Measurements from ENCODE around the gene CD1B.
"Not testable (repeated sequence)": the region's sequence is repeated elsewhere in the genome, so short reads cannot be mapped to it uniquely, and the experiment has no call there.

The CD1B gene

GRCh38 chr1:158331481-158332150, at the start of gene CD1B:
Gene CD1B, minus strand, starts transcription at chr1:158331531. Its CDS starts 108 bp downstream, at chr1:158331423.
- in situ Hi-C loops (cut with HindIII; ENCODE audit: low sequenced_read_pairs), result no loop called here

- in situ Hi-C loops (cut with HindIII; ENCODE audit: low sequenced_read_pairs), result no loop called here
These were observed 43.5 kb upstream of the CD1B start for GRCh38 chr1:158374860-158375259.

- in situ Hi-C loops (cut with HindIII; ENCODE audit: low sequenced_read_pairs), result not testable (repeated sequence)
These were observed 42.8 kb upstream of the CD1B start for GRCh38 chr1:158374101-158374500.

GRCh38 chr1:158371188-158371953, 40.0 kb upstream of the CD1B start:
- in situ Hi-C loops (cut with HindIII; ENCODE audit: low sequenced_read_pairs), result no loop called here

- in situ Hi-C loops (cut with HindIII; ENCODE audit: low sequenced_read_pairs), result no loop called here
These were observed 35.5 kb upstream of the CD1B start for GRCh38 chr1:158366783-158367182.

GRCh38 chr1:158362941-158363340, 31.6 kb upstream of the CD1B start:
- in situ Hi-C loops (cut with HindIII; ENCODE audit: low sequenced_read_pairs), result no loop called here

- in situ Hi-C loops (cut with HindIII; ENCODE audit: low sequenced_read_pairs), result no loop called here
These were observed 31.2 kb upstream of the CD1B start for GRCh38 chr1:158362482-158362881.

GRCh38 chr1:158357441-158357840, 26.1 kb upstream of the CD1B start:
- in situ Hi-C loops (cut with HindIII; ENCODE audit: low sequenced_read_pairs), result no loop called here

GRCh38 chr1:158356616-158357015, 25.3 kb upstream of the CD1B start:
- in situ Hi-C loops (cut with HindIII; ENCODE audit: low sequenced_read_pairs), result no loop called here

GRCh38 chr1:158355773-158356285, 24.5 kb upstream of the CD1B start:
- in situ Hi-C loops (cut with HindIII; ENCODE audit: low sequenced_read_pairs), result no loop called here

GRCh38 chr1:158354255-158354654, 22.9 kb upstream of the CD1B start:
- in situ Hi-C loops (cut with HindIII; ENCODE audit: low sequenced_read_pairs), result no loop called here

- in situ Hi-C loops (cut with HindIII; ENCODE audit: low sequenced_read_pairs), result no loop called here
These were observed 22.2 kb upstream of the CD1B start, which contains the start of gene CD1E for GRCh38 chr1:158353303-158354075. Gene CD1E, plus strand, starts transcription at chr1:158353894. Its CDS starts 95 bp downstream, at chr1:158353989.

GRCh38 chr1:158348946-158349345, 17.6 kb upstream of the CD1B start:
- in situ Hi-C loops (cut with HindIII; ENCODE audit: low sequenced_read_pairs), result not testable (repeated sequence)

GRCh38 chr1:158336413-158336812, 5.1 kb upstream of the CD1B start:
- in situ Hi-C loops (cut with HindIII; ENCODE audit: low sequenced_read_pairs), result not testable (repeated sequence)

- in situ Hi-C loops (cut with HindIII; ENCODE audit: low sequenced_read_pairs), result no loop called here
These were observed 3.8 kb upstream of the CD1B start for GRCh38 chr1:158335213-158335532.

- in situ Hi-C loops (cut with HindIII; ENCODE audit: low sequenced_read_pairs), result no loop called here
These were observed 3.3 kb upstream of the CD1B start for GRCh38 chr1:158334526-158335212.

GRCh38 chr1:158333405-158334155, 2.2 kb upstream of the CD1B start:
- in situ Hi-C loops (cut with HindIII; ENCODE audit: low sequenced_read_pairs), result no loop called here

GRCh38 chr1:158331106-158331425, 265 bp downstream of the CD1B start:
- in situ Hi-C loops (cut with HindIII; ENCODE audit: low sequenced_read_pairs), result no loop called here

- in situ Hi-C loops (cut with HindIII; ENCODE audit: low sequenced_read_pairs), result no loop called here
These were observed 783 bp downstream of the CD1B start for GRCh38 chr1:158330391-158331105.

GRCh38 chr1:158329733-158330132, 1.6 kb downstream of the CD1B start:
- in situ Hi-C loops (cut with HindIII; ENCODE audit: low sequenced_read_pairs), result no loop called here

Measured in endothelial cell of hepatic sinusoid (primary cell).